Endothelial cell of umbilical vein (primary cell): ENCODE measurements around the gene ITGB3BP. TPM values are rescaled to one million over a fixed set of nuclear protein-coding genes. Genes with fewer than 3 reads are reported as not detected.

Experiments used
- BruUV-seq: library from RNA; stranded (reverse); fragments of 400-500 nt; replicated peaks from 2 replicates; lab custom pipeline; 2021; lab: Mats Ljungman, UMichigan
- CTCF ChIA-PET: fragments of 300-600, 350-600 bp; sonication (Branson Sonifier 250); formaldehyde crosslinking; loops from one replicate; lab custom pipeline; 2021; ENCODE audit warnings: antibody characterized with exemption, inconsistent platforms; lab: Charles Lee
- POLR2A ChIA-PET: fragments of 300-600, 350-600 bp; sonication (Branson Sonifier 250); formaldehyde crosslinking; loops from one replicate; lab custom pipeline; 2021; ENCODE audit warnings: antibody characterized with exemption, inconsistent platforms; lab: Charles Lee
- DNase-seq: peaks from one replicate; pipeline ENCODE4 v3.0.0-alpha.2; 2011; ENCODE audit warnings: low read depth, low spot score
- FAIRE-seq: peaks from 2 replicates; lab custom pipeline; 2011; peaks lifted over from hg19 to GRCh38; lab: Jason Lieb, UNC
- H2AFZ ChIP-seq: 2 replicates; pipeline ENCODE4 v1.6.0; 2012; ENCODE audit warnings: low read depth, low read length, control low read depth, inconsistent platforms
- H3K27ac ChIP-seq: 2 replicates; pipeline ENCODE4 v1.5.1; 2011; ENCODE audit warnings: low read depth, mild to moderate bottlenecking, control low read depth, low read length, moderate library complexity; ENCODE audit not compliant: insufficient read depth
- H3K27me3 ChIP-seq, 2 experiments: 2 replicates each; pipeline versions ENCODE4 v1.6.0 to v1.6.1; 2011; ENCODE audit warnings: low read length in 2 of 2, mixed read lengths in 1 of 2; ENCODE audit not compliant: control insufficient read depth in 2 of 2, insufficient read depth in 2 of 2
- H3K36me3 ChIP-seq, 2 experiments: 2 replicates in 1 of 2; 3 replicates in 1 of 2; pipeline ENCODE4 v1.5.1; 2011; ENCODE audit warnings: low read length in 2 of 2, mild to moderate bottlenecking in 1 of 2, moderate library complexity in 1 of 2; ENCODE audit not compliant: control insufficient read depth in 2 of 2, insufficient read depth in 2 of 2; ENCODE audit errors: extremely low read depth in 1 of 2
- H3K4me1 ChIP-seq: 3 replicates; pipeline ENCODE4 v1.5.1; 2011; ENCODE audit warnings: mild to moderate bottlenecking, low read length; ENCODE audit not compliant: control insufficient read depth, insufficient read depth; ENCODE audit errors: extremely low read depth
- H3K4me2 ChIP-seq: 2 replicates; pipeline ENCODE4 v1.6.1; 2011; ENCODE audit warnings: low read length, control low read depth, mixed read lengths; ENCODE audit not compliant: insufficient read depth
- H3K4me3 ChIP-seq, 3 experiments: fragments of 200-600 bp in 1 of 3; sonication (generic), shearing (Covaris generic) in 1 of 3; replicated peaks in 1 of 3; 2 replicates each; pipeline ENCODE4 v1.5.1; 2011 to 2016; ENCODE audit warnings: control low read depth in 3 of 3, low read length in 3 of 3, mild to moderate bottlenecking in 2 of 3, inconsistent platforms in 1 of 3, low read depth in 1 of 3, moderate library complexity in 1 of 3; ENCODE audit not compliant: insufficient read depth in 1 of 3
- H3K79me2 ChIP-seq: 2 replicates; pipeline ENCODE4 v1.6.0; 2012; ENCODE audit warnings: low read length, inconsistent platforms; ENCODE audit not compliant: control insufficient read depth, insufficient read depth
- H3K9ac ChIP-seq: replicated peaks from 2 replicates; pipeline ENCODE3; 2011; ENCODE audit warnings: low read length, control low read depth; ENCODE audit not compliant: insufficient read depth; ENCODE audit errors: extremely low read depth
- H3K9me1 ChIP-seq: replicated peaks from 3 replicates; pipeline ENCODE4 v1.6.0; 2011; ENCODE audit warnings: mild to moderate bottlenecking, low read length; ENCODE audit not compliant: control insufficient read depth, insufficient read depth; ENCODE audit errors: extremely low read depth
- H3K9me3 ChIP-seq: replicated peaks from 2 replicates; pipeline ENCODE4 v1.5.1; 2012; ENCODE audit warnings: low read length, inconsistent platforms; ENCODE audit not compliant: control insufficient read depth, insufficient read depth
- H4K20me1 ChIP-seq: replicated peaks from 2 replicates; pipeline ENCODE3; 2011; ENCODE audit warnings: mild to moderate bottlenecking, low read length; ENCODE audit not compliant: control insufficient read depth, insufficient read depth; ENCODE audit errors: extremely low read depth
- EZH2 ChIP-seq: IDR thresholded peaks from 2 replicates; pipeline ENCODE4 v1.6.1; 2012; ENCODE audit warnings: borderline replicate concordance, low read depth, mild to moderate bottlenecking, moderate library complexity, low read length, inconsistent platforms; ENCODE audit not compliant: severe bottlenecking
- FOS ChIP-seq: IDR thresholded peaks from 2 replicates; pipeline ENCODE4 v1.6.1; 2011; ENCODE audit warnings: mild to moderate bottlenecking, low read length, moderate library complexity, borderline replicate concordance; ENCODE audit not compliant: insufficient read depth
- GATA2 ChIP-seq: IDR thresholded peaks from 2 replicates; pipeline ENCODE4 v1.7.0; 2011; ENCODE audit warnings: low read depth, mild to moderate bottlenecking, moderate library complexity, mixed read lengths, low read length; ENCODE audit not compliant: insufficient read length, insufficient read depth
- JUN ChIP-seq: IDR thresholded peaks from 2 replicates; pipeline ENCODE4 v1.6.1; 2011; ENCODE audit warnings: borderline replicate concordance, low read depth; ENCODE audit not compliant: insufficient read length, insufficient read depth
- MYC ChIP-seq: IDR thresholded peaks from one replicate; pipeline ENCODE4 v1.6.1; 2011; ENCODE audit warnings: mild to moderate bottlenecking, low read depth, low read length
- POLR2A ChIP-seq: IDR thresholded peaks from 2 replicates; pipeline ENCODE4 v1.6.1; 2012; ENCODE audit warnings: low read depth, mild to moderate bottlenecking, control low read depth, low read length
- POLR2AphosphoS5 ChIP-seq: IDR thresholded peaks from 2 replicates; pipeline ENCODE4 v1.6.1; 2012; ENCODE audit warnings: low read depth, mild to moderate bottlenecking, control low read depth, low read length, moderate library complexity; ENCODE audit not compliant: insufficient read depth
- dilution Hi-C: fragments of 300-500 bp; cut with MboI; formaldehyde crosslinking; loops from one replicate; pipeline ENCODE4 v1.15.0; 2019; ENCODE audit warnings: low sequenced_read_pairs; ENCODE audit not compliant: extremely low pct_ligation_motif_present
- intact Hi-C: fragments of 100-400 bp; cut with micrococcal nuclease; formaldehyde crosslinking; loops from one replicate; pipeline ENCODE4 v1.10.0; 2022
- polyA plus RNA-seq, 4 experiments: library from polyadenylated mRNA; depleted of rRNA in 3 of 4; stranded (reverse) in 3 of 4; unstranded in 1 of 4; fragments of >200 nt; gene quantifications; 2 replicates each; pipeline versions ENCODE4 v1.2.1 to v1.2.3, GENCODE V29; 2011 to 2012; ENCODE audit warnings: missing spikeins in 1 of 4
- total RNA-seq: library from RNA; stranded (reverse); gene quantifications from 2 replicates; pipeline ENCODE4 v1.2.3, GENCODE V29; 2021
- TF ChIP-seq, protein P1 (sequence below): IDR thresholded peaks from 2 replicates; pipeline ENCODE4 v1.6.1; 2011; ENCODE audit not compliant: insufficient read depth, insufficient read length
- TF ChIP-seq, protein P2 (sequence below), 2 donors: IDR thresholded peaks; 1 replicate in 1 of 2; 2 replicates in 1 of 2; pipeline ENCODE4 v1.5.1; 2011; ENCODE audit warnings: low read length in 2 of 2, mild to moderate bottlenecking in 2 of 2, moderate library complexity in 2 of 2, control low read depth in 1 of 2, inconsistent platforms in 1 of 2, low read depth in 1 of 2; ENCODE audit not compliant: insufficient read depth in 1 of 2; ENCODE audit errors: extremely low read depth in 1 of 2

ITGB3BP gene
- total and polyA plus RNA-seq, 2 donors (not counting 3 experiments of a cell fraction or from before 2014, with no cell fraction given) = 5.3 to 24.4 TPM

DNA sequence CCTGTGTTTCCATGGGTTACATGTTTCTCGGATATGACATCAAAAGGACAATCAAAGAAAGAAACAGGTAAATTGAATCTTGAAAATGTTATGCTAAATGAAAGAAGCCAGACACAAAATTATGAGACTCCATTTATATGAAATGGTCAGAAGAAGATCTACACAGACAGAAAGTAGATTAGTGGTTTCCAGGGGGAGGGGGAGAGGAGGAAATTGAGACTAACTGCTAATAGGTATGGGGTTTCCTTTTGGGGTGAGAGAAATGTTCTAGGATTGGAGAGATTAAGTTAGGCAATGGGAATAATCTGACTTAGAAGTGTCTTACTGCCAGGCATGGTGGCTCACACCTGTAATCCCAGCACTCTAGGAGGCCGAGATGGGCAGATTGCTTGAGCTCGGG is 21.8 kb downstream of the ITGB3BP start:
- ChIA-PET CTCF (no interaction called here), POLR2A (no interaction called here)
- no TSS peak for BruUV-seq
- Histone ChIP-seq H2AFZ (no peak overlapping the region), H3K9me1 (no peaks in the 10 kb centered on the region), H4K20me1 (no peaks in the 10 kb centered on the region), H3K4me3 (no peak overlapping the region), H3K27me3 (no peaks in the 10 kb centered on the region), H3K9ac (no peak overlapping the region), H3K9me3 (no peaks in the 10 kb centered on the region), H3K27ac (no peak overlapping the region), H3K36me3 (no peaks in the 10 kb centered on the region), H3K4me1 (no peaks in the 10 kb centered on the region), H3K4me2 (no peak overlapping the region), H3K79me2 (no peaks in the 10 kb centered on the region)
- no peak for DNase-seq
- TF ChIP-seq, protein P1, sequence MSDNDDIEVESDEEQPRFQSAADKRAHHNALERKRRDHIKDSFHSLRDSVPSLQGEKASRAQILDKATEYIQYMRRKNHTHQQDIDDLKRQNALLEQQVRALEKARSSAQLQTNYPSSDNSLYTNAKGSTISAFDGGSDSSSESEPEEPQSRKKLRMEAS = no peak
- TF ChIP-seq FOS = no peak
- no peak for TF ChIP-seq POLR2AphosphoS5
- TF ChIP-seq, protein P2, sequence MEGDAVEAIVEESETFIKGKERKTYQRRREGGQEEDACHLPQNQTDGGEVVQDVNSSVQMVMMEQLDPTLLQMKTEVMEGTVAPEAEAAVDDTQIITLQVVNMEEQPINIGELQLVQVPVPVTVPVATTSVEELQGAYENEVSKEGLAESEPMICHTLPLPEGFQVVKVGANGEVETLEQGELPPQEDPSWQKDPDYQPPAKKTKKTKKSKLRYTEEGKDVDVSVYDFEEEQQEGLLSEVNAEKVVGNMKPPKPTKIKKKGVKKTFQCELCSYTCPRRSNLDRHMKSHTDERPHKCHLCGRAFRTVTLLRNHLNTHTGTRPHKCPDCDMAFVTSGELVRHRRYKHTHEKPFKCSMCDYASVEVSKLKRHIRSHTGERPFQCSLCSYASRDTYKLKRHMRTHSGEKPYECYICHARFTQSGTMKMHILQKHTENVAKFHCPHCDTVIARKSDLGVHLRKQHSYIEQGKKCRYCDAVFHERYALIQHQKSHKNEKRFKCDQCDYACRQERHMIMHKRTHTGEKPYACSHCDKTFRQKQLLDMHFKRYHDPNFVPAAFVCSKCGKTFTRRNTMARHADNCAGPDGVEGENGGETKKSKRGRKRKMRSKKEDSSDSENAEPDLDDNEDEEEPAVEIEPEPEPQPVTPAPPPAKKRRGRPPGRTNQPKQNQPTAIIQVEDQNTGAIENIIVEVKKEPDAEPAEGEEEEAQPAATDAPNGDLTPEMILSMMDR (IDR thresholded peaks at IDR 0.05; ENCODE audit: extremely low read depth in 1 of 2, insufficient read depth in 1 of 2, low read depth in 1 of 2, low read length in 2 of 2) = no peak
- TF ChIP-seq GATA2 = no peak
- TF ChIP-seq EZH2 = no peak
- no peak for TF ChIP-seq POLR2A
- no peak for TF ChIP-seq JUN
- no peak for TF ChIP-seq MYC
- intact Hi-C loops (no loop called here), dilution Hi-C loops (no loop called here)
- FAIRE-seq = no peak
